Heart left ventricle (tissue), 13 donors: ENCODE results near the gene RNASE12.

ENCODE experiments used
- CTCF ChIP-seq, 12 donors: fragments of 200-600 bp; sonication (generic) in 4 of 12; IDR thresholded peaks; one replicate each; pipeline versions ENCODE4 v1.5.0 to v1.8.0; 2018 to 2022; ENCODE audit warnings: antibody characterized with exemption in 12 of 12, mild to moderate bottlenecking in 5 of 12
- POLR2A ChIP-seq, 2 donors: fragments of 450-650 bp; IDR thresholded peaks; one replicate each; pipeline ENCODE4 v1.6.1; 2017; ENCODE audit warnings: antibody characterized with exemption in 2 of 2, mild to moderate bottlenecking in 2 of 2, moderate library complexity in 2 of 2
- donor health status: ischemic (EF 13 %, LVEDD 7.1; RV severe dilation, severe dysfunction).
- donor health status: DM: no; HTN: yes; CAD: no.
- donor health status: DM: no; HTN: no; CAD: no.
- donor health status: ischemic (EF 25% LVEDD 6.9; RV normal size, moderate dysfunction).
- donor health status: ischemic (EF 25% LVEDD 5.7; RV mildly dilated, moderate dysfunction).
- donor health status: ischemic (EF 35%, LVEDD 5.7; RV mildly dilated, moderate dysfunction).
- donor health status: nonischemic (EF 11% LVEDD 7.7; RV severe dilation, severe dysfunction).
- donor health status: DM: yes; HTN: yes; CAD: no.
- donor health status: PGD.
- donor health status: ischemic (EF 29% LVEDD 5.4; RV normal size, mild dysfunction).
- donor health status: nonischemic (EF 23%, LVEDD 6.1; RV moderate dilation, normal function).

GRCh38 chr14:20592574-20592973, 1.4 kb upstream of the RNASE12 start:
- TF ChIP-seq POLR2A (IDR thresholded peaks at IDR 0.05) (no peak), CTCF (IDR thresholded peaks at IDR 0.05) (no peak)
